ENCODE measurements around the gene PTRHD1.

PTRHD1 gene, protein sequence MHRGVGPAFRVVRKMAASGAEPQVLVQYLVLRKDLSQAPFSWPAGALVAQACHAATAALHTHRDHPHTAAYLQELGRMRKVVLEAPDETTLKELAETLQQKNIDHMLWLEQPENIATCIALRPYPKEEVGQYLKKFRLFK

DNA sequence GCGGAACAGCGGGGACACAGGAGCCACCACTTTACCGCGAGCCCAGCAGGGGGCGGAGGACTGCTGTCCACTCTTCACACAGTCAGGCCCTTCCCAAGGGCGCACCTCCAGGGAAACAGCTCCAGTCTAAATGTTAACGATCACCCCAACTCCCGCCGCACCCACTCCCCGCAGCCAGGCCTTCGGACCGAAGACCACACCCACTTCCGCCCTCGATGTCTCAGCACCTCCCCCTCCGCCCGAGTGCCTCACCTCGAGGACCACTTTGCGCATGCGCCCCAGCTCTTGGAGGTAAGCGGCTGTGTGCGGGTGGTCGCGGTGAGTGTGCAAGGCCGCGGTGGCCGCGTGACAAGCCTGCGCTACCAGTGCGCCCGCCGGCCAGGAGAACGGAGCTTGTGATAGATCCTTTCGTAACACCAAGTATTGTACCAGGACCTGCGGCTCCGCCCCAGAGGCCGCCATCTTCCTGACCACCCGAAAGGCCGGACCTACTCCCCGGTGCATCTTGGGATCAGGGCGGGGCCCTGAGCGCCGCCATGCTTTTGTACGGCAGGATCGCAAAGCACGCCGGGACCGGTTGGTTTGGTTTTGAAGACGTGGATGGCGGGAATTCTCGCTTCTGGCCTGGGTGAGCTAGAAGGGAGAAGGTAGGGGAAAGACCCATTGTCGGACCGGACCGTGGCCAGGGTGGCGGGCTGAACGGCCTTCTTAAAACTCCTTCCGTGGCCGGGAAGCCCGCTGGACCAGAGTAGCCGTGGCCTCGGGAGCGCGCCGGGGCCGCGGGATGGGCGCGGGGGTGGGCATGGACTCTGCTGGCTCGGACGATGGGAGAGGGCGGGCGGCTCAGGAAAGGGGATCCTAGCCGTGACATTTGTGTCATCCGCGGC lies at the start of gene PTRHD1, which contains the start of gene CENPO:
PTRHD1 (minus strand) TSS at position 518 of the 887 bp plus-strand sequence; CDS start at position 504, 14 bp downstream.
CENPO (plus strand) TSS at position 552 of the 887 bp plus-strand sequence. CDS start 495 bp downstream, outside the sequence.
- peaks cover 0 to 18% (median 12%) of the 10 kb centered on the region in 5 donors for H3K4me1 ChIP-seq (ENCODE audit: control insufficient read depth in 5 of 5, insufficient read depth in 5 of 5, low read length in 5 of 5)

DNA sequence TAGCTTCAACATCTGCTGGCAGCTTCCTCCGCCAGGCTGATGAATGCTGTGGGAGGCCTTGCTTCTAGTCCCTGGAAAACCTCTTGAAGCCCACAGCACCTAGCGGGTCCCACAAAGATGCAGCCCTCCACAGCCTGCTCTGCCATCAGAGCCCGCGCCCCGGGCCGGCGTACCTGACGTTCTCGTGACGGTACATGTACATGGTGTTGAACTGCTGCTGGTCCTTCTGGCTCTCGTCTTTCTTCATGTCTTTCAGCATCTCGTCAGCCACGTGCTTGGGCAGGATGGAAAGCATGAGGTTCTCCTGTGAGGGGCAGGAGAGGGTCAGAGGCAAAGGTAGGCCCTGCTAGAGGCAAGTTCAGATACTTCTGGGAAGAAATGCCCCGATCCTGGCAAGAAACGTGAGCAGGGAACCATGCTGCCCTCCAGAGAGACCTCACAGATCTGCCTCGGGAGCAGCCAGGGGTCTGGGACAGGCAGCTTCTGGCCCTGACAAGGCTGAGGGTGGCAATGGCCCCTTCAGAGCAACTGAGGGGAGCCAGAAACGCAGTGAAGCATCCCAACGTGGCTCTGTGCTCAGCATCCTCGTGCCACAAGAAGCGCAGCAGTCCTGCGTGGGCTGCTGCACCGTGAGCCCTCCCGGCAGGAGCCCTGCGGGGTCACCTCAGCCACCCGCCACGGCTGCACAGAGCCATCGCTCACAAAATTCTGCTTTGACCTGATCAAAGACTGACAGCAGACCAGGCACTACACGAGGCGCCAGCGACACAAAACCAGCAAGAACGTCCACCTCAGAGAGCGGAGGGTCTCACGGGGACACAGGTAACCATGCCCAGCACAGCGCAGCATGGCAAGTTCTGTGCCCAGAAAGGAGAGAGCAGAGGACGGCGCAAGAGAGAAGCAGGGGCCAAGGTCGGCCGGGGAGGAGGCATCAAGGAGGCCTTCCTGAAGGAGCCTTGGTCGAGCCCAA lies 49.2 kb upstream of the PTRHD1 start:
- Histone ChIP-seq H3K9me3 (ENCODE audit: control insufficient read depth in 5 of 5, low read length in 5 of 5) (no peaks in the 10 kb centered on the region), H3K4me3 (ENCODE audit: low read depth in 1 of 5, low read length in 5 of 5) (no peak overlapping the region), H3K36me3 (ENCODE audit: control insufficient read depth in 5 of 5, insufficient read depth in 5 of 5, low read length in 5 of 5) (peaks cover 0 to 41% (median 8%) of the 10 kb centered on the region in 5 donors), H3K9ac (ENCODE audit: low read length in 5 of 5) (no peak overlapping the region), H3K27me3 (ENCODE audit: control insufficient read depth in 5 of 5, insufficient read depth in 4 of 5, low read length in 5 of 5) (no peaks in the 10 kb centered on the region), H3K27ac (ENCODE audit: low read depth, low read length) (no peak overlapping the region), H3K4me1 (ENCODE audit: control insufficient read depth in 5 of 5, insufficient read depth in 5 of 5, low read length in 5 of 5) (no peaks in the 10 kb centered on the region)

More for the DNA sequence above, at the start of gene PTRHD1, which contains the start of gene CENPO:
- peaks cover 0 to 7% (median 5%) of the 10 kb centered on the region in 5 donors for H3K36me3 ChIP-seq (ENCODE audit: control insufficient read depth in 5 of 5, insufficient read depth in 5 of 5, low read length in 5 of 5)
- H3K9me3 ChIP-seq (ENCODE audit: control insufficient read depth in 5 of 5, low read length in 5 of 5): no peaks in the 10 kb centered on the region
- peak within 1 kb of the TSS; percentile 97 for H3K27ac ChIP-seq (ENCODE audit: low read depth, low read length)
- no peaks in the 10 kb centered on the region for H3K27me3 ChIP-seq (ENCODE audit: control insufficient read depth in 5 of 5, insufficient read depth in 4 of 5, low read length in 5 of 5)
- H3K4me3 ChIP-seq (ENCODE audit: low read depth in 1 of 5, low read length in 5 of 5): peak within 1 kb of the TSS; percentile 74 to 99 (median 94)
- H3K9ac ChIP-seq (ENCODE audit: low read length in 5 of 5): peak within 1 kb of the TSS; percentile 44 to 91 (median 89)

DNA sequence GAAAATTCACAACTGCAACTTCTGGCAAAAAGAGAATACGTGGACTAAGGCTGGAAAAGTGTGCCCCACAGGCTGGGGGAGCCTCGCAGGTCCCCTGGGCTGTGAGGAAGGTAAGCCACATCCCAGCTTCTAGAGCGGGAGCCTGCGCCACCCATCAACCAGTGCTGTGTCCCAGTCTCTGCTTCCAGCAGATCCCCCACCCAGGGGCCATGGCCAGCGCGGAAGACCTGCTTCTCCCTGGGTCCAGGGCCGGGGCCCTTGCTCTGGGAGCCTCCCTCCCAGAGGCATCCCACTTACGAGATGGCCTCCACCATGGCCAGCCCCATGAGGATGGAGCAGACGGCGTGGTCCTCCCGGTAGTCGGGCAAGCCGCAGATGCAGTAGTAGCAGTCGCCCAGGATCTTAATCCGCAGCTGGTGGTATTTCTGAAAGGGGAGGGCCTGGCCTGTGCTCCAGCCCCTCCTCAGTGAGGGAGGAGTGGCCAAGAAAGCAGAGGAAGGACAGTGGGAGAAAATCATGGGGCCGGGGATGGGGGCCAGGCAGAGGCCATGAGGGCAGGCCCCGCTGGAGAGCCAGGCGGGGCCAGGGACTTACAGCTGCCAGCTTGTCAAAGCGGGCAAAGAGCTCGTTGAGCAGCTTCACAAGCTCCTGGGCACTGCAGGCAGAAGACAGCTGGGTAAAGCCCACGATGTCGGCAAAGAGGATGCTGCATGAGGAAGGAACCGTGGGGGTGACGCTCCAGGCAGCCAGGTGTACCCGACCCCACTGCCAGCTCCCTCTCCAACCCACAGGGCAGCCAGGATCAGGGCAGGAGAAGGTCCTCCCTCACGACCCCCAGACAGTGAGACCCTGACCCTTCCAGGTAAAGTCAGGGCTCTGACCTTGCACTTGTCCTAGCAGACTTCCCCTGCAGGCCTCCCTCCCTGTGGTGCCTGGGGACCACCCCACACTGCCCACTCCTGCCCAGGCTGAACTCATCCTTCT lies 48.1 kb upstream of the PTRHD1 start:
- H3K36me3 ChIP-seq (ENCODE audit: control insufficient read depth in 5 of 5, insufficient read depth in 5 of 5, low read length in 5 of 5): peaks cover 0 to 51% (median 18%) of the 10 kb centered on the region in 5 donors
- H3K4me3 ChIP-seq (ENCODE audit: low read depth in 1 of 5, low read length in 5 of 5): no peak overlapping the region
- H3K9me3 ChIP-seq (ENCODE audit: control insufficient read depth in 5 of 5, low read length in 5 of 5): no peaks in the 10 kb centered on the region
- no peaks in the 10 kb centered on the region for H3K27me3 ChIP-seq (ENCODE audit: control insufficient read depth in 5 of 5, insufficient read depth in 4 of 5, low read length in 5 of 5)
- H3K9ac ChIP-seq (ENCODE audit: low read length in 5 of 5): no peak overlapping the region
- H3K4me1 ChIP-seq (ENCODE audit: control insufficient read depth in 5 of 5, insufficient read depth in 5 of 5, low read length in 5 of 5): no peaks in the 10 kb centered on the region
- no peak overlapping the region for H3K27ac ChIP-seq (ENCODE audit: low read depth, low read length)

DNA sequence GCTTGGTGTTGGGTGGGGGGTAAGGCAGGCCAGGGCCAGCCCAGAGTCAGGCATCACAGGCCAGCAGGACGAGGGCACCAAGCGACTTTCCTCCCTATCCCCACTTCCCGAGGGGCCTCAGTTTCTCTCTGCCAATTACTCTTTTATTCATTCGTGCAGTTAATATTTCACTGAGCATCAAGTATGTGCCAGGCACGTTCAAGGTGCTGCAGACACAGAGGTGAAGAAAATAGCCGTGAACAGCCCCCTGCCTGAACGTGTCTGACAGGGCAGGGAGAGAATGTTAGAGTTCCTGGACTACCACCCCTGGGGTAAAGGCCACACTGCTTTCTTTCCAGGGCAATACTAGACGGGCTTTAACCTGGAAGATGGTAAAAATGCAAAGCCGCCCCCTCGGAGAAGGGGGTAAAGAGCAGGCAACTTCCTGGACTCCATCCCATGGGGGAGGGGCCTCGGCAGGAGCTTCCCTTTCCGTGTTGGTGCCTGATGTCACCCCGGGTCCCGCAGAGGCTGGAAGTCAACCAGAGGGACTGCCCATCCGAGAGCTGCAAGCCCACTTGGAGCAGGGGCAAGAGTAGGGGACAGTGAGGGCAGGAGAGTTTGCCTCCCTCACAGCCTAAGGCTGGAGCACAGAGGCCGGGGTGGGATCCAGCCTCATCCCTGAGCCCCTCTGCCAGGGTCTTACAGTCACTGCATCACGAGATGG lies 47.1 kb upstream of the PTRHD1 start:
- H3K36me3 ChIP-seq (ENCODE audit: control insufficient read depth in 5 of 5, insufficient read depth in 5 of 5, low read length in 5 of 5): peaks cover 0 to 55% (median 26%) of the 10 kb centered on the region in 5 donors
- no peaks in the 10 kb centered on the region for H3K27me3 ChIP-seq (ENCODE audit: control insufficient read depth in 5 of 5, insufficient read depth in 4 of 5, low read length in 5 of 5)
- no peak overlapping the region for H3K27ac ChIP-seq (ENCODE audit: low read depth, low read length)
- H3K4me1 ChIP-seq (ENCODE audit: control insufficient read depth in 5 of 5, insufficient read depth in 5 of 5, low read length in 5 of 5): no peaks in the 10 kb centered on the region
- H3K9me3 ChIP-seq (ENCODE audit: control insufficient read depth in 5 of 5, low read length in 5 of 5): no peaks in the 10 kb centered on the region
- no peak overlapping the region for H3K9ac ChIP-seq (ENCODE audit: low read length in 5 of 5)
- no peak overlapping the region for H3K4me3 ChIP-seq (ENCODE audit: low read depth in 1 of 5, low read length in 5 of 5)

DNA sequence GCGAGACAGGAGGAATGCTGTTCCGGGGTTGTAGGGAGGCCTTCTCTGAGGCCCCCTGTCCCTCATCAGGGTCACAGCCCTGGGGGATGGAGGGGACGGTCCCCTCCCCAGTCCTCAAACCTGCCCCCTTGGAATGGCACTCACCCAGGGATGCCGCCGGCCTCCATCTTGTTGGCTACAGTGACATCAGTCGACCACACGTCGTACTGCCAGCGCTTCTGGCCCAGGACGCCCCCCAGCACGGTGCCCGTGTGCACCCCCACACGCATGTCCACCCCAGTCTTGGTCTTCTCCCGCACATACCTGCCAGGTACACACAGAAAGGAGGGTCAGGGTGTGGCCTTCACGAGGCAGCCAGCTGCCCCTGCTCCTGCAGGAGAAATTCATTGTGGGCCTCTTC lies 46.5 kb upstream of the PTRHD1 start:
- Histone ChIP-seq H3K27me3 (ENCODE audit: control insufficient read depth in 5 of 5, insufficient read depth in 4 of 5, low read length in 5 of 5) (no peaks in the 10 kb centered on the region), H3K36me3 (ENCODE audit: control insufficient read depth in 5 of 5, insufficient read depth in 5 of 5, low read length in 5 of 5) (peaks cover 0 to 56% (median 29%) of the 10 kb centered on the region in 5 donors)

DNA sequence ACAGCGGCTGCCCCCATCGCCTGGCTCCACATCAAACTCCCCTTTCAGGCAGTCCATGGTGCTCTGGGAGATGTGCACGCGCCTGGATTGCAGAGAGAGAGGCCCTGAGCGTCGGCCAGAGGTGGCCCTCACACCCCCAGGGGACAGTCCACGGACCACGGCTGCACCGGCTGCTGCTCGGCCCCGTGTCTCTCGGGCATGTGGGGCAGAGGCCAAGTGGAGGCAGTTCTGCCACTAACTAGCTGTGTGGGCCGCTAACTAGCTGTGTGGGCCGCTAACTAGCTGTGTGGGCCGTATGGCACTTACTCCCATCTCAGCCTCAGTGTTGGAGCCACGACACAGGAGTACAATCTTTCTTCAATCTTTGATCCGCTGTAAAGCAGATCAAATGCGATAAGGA lies 45.4 kb upstream of the PTRHD1 start:
- H3K4me3 ChIP-seq (ENCODE audit: low read depth in 1 of 5, low read length in 5 of 5): no peak overlapping the region
- no peak overlapping the region for H3K27ac ChIP-seq (ENCODE audit: low read depth, low read length)
- H3K4me1 ChIP-seq (ENCODE audit: control insufficient read depth in 5 of 5, insufficient read depth in 5 of 5, low read length in 5 of 5): no peaks in the 10 kb centered on the region
- no peaks in the 10 kb centered on the region for H3K9me3 ChIP-seq (ENCODE audit: control insufficient read depth in 5 of 5, low read length in 5 of 5)
- H3K9ac ChIP-seq (ENCODE audit: low read length in 5 of 5): no peak overlapping the region
- H3K36me3 ChIP-seq (ENCODE audit: control insufficient read depth in 5 of 5, insufficient read depth in 5 of 5, low read length in 5 of 5): peaks cover 0 to 61% (median 36%) of the 10 kb centered on the region in 5 donors
- no peaks in the 10 kb centered on the region for H3K27me3 ChIP-seq (ENCODE audit: control insufficient read depth in 5 of 5, insufficient read depth in 4 of 5, low read length in 5 of 5)

More for the DNA sequence above, 46.5 kb upstream of the PTRHD1 start:
- Histone ChIP-seq H3K9ac (ENCODE audit: low read length in 5 of 5) (no peak overlapping the region), H3K9me3 (ENCODE audit: control insufficient read depth in 5 of 5, low read length in 5 of 5) (no peaks in the 10 kb centered on the region), H3K4me3 (ENCODE audit: low read depth in 1 of 5, low read length in 5 of 5) (no peak overlapping the region), H3K4me1 (ENCODE audit: control insufficient read depth in 5 of 5, insufficient read depth in 5 of 5, low read length in 5 of 5) (no peaks in the 10 kb centered on the region), H3K27ac (ENCODE audit: low read depth, low read length) (no peak overlapping the region)

DNA sequence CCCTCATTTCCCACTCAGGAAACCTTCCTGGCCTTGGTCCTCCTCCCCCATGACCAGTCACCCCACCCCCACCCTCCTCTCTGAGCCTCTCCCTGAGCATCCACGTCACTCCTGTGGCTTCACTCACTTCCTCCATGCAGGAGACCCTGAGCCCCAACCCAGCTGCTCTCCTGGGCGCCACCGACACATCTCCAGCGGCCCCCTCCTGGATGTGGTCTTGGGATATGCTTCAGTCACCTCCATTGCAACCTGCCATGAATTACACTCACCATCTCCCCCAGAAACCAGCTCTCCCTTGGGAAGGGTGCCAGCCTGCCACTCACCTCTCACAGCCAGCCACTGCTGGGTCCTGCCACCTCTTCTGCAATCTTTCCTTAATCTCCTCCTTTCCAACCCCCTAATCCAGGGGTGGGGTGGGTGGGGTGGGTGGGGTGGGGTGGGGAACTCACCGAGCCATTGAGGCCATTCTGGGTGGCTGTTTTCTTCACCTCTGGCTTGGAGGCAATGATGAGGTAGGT lies 44.9 kb upstream of the PTRHD1 start:
- peaks cover 0 to 61% (median 38%) of the 10 kb centered on the region in 5 donors for H3K36me3 ChIP-seq (ENCODE audit: control insufficient read depth in 5 of 5, insufficient read depth in 5 of 5, low read length in 5 of 5)

DNA sequence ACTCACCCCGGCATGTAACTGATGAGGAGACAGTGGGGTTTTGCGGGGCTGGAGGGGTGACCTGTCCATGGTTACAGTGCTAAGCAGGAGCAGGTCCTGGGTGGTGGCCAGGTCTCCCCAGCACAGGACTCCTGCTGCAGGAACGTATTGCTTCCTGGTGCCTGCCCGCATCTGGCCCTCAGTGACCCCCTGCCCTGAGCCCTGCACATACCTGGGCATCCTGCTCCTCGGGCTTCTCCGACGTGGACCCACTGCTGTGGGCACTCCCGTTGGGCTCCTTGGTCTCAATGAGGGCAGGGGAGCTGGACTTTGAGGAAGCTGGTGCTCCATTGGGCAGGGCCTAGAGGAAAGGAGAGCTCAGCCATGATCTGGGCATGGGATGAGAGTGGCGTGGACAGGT lies 43.5 kb upstream of the PTRHD1 start:
- no peak overlapping the region for H3K4me3 ChIP-seq (ENCODE audit: low read depth in 1 of 5, low read length in 5 of 5)
- no peak overlapping the region for H3K27ac ChIP-seq (ENCODE audit: low read depth, low read length)
- H3K4me1 ChIP-seq (ENCODE audit: control insufficient read depth in 5 of 5, insufficient read depth in 5 of 5, low read length in 5 of 5): no peaks in the 10 kb centered on the region
- peaks cover 0 to 54% (median 40%) of the 10 kb centered on the region in 5 donors for H3K36me3 ChIP-seq (ENCODE audit: control insufficient read depth in 5 of 5, insufficient read depth in 5 of 5, low read length in 5 of 5)
- H3K9ac ChIP-seq (ENCODE audit: low read length in 5 of 5): no peak overlapping the region
- no peaks in the 10 kb centered on the region for H3K27me3 ChIP-seq (ENCODE audit: control insufficient read depth in 5 of 5, insufficient read depth in 4 of 5, low read length in 5 of 5)
- H3K9me3 ChIP-seq (ENCODE audit: control insufficient read depth in 5 of 5, low read length in 5 of 5): no peaks in the 10 kb centered on the region

More for the DNA sequence above, 44.9 kb upstream of the PTRHD1 start:
- Histone ChIP-seq H3K27ac (ENCODE audit: low read depth, low read length) (no peak overlapping the region), H3K4me1 (ENCODE audit: control insufficient read depth in 5 of 5, insufficient read depth in 5 of 5, low read length in 5 of 5) (no peaks in the 10 kb centered on the region), H3K27me3 (ENCODE audit: control insufficient read depth in 5 of 5, insufficient read depth in 4 of 5, low read length in 5 of 5) (no peaks in the 10 kb centered on the region), H3K9ac (ENCODE audit: low read length in 5 of 5) (no peak overlapping the region), H3K4me3 (ENCODE audit: low read depth in 1 of 5, low read length in 5 of 5) (no peak overlapping the region), H3K9me3 (ENCODE audit: control insufficient read depth in 5 of 5, low read length in 5 of 5) (no peaks in the 10 kb centered on the region)

Measured in subcutaneous abdominal adipose tissue (tissue), 5 donors.